ENCODE results near the gene NSUN3. TPM values are rescaled to one million over a fixed set of nuclear protein-coding genes. Genes with fewer than 3 reads are reported as not detected.
A peak's percentile ranks its signal among the peaks of the same experiment; 100 is the strongest.
"Not testable (repeated sequence)": the region's sequence is repeated elsewhere in the genome, so short reads cannot be mapped to it uniquely, and the experiment has no call there.

The NSUN3 gene
- total RNA-seq, 1 donor from 2014 or later: 8.5 TPM

- Mint-ChIP-seq H3K4me1 (ENCODE audit: low read depth) (peaks cover 22% of the 10 kb centered on the region), H3K4me3 (ENCODE audit: unreplicated experiment) (no peak overlapping the region), H3K36me3 (ENCODE audit: low read depth) (peaks cover 8% of the 10 kb centered on the region), H3K9me3 (ENCODE audit: low read depth) (peaks cover 6% of the 10 kb centered on the region), H3K27ac (ENCODE audit: unreplicated experiment) (peak overlapping the region; percentile 34), H3K27me3 (ENCODE audit: low read depth) (no peaks in the 10 kb centered on the region)
- DNase-seq (ENCODE audit: low spot score): no peak
- TF ChIP-seq CTCF (IDR thresholded peaks at IDR 0.05): peak; percentile 92
Measured at GRCh38 chr3:94069194-94069813, 6.4 kb downstream of the NSUN3 start.

- Mint-ChIP-seq H3K4me1 (ENCODE audit: low read depth) (peaks cover 13% of the 10 kb centered on the region), H3K27ac (ENCODE audit: unreplicated experiment) (no peak overlapping the region), H3K27me3 (ENCODE audit: low read depth) (no peaks in the 10 kb centered on the region), H3K36me3 (ENCODE audit: low read depth) (peaks cover 8% of the 10 kb centered on the region), H3K9me3 (ENCODE audit: low read depth) (peaks cover 6% of the 10 kb centered on the region), H3K4me3 (ENCODE audit: unreplicated experiment) (no peak overlapping the region)
- DNase-seq (ENCODE audit: low spot score): no peak
- no peak for TF ChIP-seq CTCF (IDR thresholded peaks at IDR 0.05)
Measured at GRCh38 chr3:94070341-94070911, 7.6 kb downstream of the NSUN3 start.

GRCh38 chr3:94071713-94072284, 8.9 kb downstream of the NSUN3 start:
- H3K4me1 Mint-ChIP-seq (ENCODE audit: low read depth): peaks cover 12% of the 10 kb centered on the region
- no peak overlapping the region for H3K4me3 Mint-ChIP-seq (ENCODE audit: unreplicated experiment)
- H3K27ac Mint-ChIP-seq (ENCODE audit: unreplicated experiment): no peak overlapping the region
- DNase-seq (ENCODE audit: low spot score): no peak
- H3K27me3 Mint-ChIP-seq (ENCODE audit: low read depth): no peaks in the 10 kb centered on the region
- peaks cover 6% of the 10 kb centered on the region for H3K9me3 Mint-ChIP-seq (ENCODE audit: low read depth)
- H3K36me3 Mint-ChIP-seq (ENCODE audit: low read depth): peaks cover 8% of the 10 kb centered on the region
- TF ChIP-seq CTCF (IDR thresholded peaks at IDR 0.05): no peak

- Mint-ChIP-seq H3K27ac (ENCODE audit: unreplicated experiment) (no peak overlapping the region), H3K4me3 (ENCODE audit: unreplicated experiment) (no peak overlapping the region), H3K4me1 (ENCODE audit: low read depth) (peaks cover 6% of the 10 kb centered on the region), H3K36me3 (ENCODE audit: low read depth) (peaks cover 13% of the 10 kb centered on the region), H3K27me3 (ENCODE audit: low read depth) (no peaks in the 10 kb centered on the region), H3K9me3 (ENCODE audit: low read depth) (peaks cover 6% of the 10 kb centered on the region)
- no peak for DNase-seq (ENCODE audit: low spot score)
- no peak for TF ChIP-seq CTCF (IDR thresholded peaks at IDR 0.05)
Measured at GRCh38 chr3:94076055-94076454, 13.2 kb downstream of the NSUN3 start.

- H3K9me3 Mint-ChIP-seq (ENCODE audit: low read depth); H3K4me1 Mint-ChIP-seq (ENCODE audit: low read depth); H3K4me3 Mint-ChIP-seq (ENCODE audit: unreplicated experiment); H3K27me3 Mint-ChIP-seq (ENCODE audit: low read depth); DNase-seq (ENCODE audit: low spot score); H3K27ac Mint-ChIP-seq (ENCODE audit: unreplicated experiment): not testable (repeated sequence)
- peaks cover 11% of the 10 kb centered on the region for H3K36me3 Mint-ChIP-seq (ENCODE audit: low read depth)
Measured at GRCh38 chr3:94080552-94080951, 17.7 kb downstream of the NSUN3 start.

All from chondrocyte (in vitro differentiated cells).